Measurements from ENCODE around the gene GALNT14.

GALNT14 gene

DNA sequence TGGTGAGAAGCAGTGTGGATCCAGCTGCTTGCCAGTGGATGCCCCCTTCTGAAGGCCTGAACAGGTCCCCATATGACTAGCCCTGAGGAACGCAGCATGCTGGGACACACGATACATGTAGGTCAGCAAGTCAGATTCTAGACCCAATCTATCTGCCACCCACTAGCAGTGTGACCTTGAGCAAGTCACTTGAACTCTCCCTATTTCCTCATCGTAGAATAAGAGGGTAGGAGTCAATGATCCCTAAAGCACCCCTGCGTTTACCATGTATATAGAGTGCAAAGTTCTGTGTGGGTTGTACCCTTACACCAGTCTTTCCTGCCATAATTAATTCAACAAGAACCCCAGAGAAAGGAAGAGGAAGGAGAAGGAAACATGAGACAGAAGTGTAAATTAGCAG is 123.7 kb downstream of the GALNT14 start (continued):
- TF ChIP-seq, protein P1, sequence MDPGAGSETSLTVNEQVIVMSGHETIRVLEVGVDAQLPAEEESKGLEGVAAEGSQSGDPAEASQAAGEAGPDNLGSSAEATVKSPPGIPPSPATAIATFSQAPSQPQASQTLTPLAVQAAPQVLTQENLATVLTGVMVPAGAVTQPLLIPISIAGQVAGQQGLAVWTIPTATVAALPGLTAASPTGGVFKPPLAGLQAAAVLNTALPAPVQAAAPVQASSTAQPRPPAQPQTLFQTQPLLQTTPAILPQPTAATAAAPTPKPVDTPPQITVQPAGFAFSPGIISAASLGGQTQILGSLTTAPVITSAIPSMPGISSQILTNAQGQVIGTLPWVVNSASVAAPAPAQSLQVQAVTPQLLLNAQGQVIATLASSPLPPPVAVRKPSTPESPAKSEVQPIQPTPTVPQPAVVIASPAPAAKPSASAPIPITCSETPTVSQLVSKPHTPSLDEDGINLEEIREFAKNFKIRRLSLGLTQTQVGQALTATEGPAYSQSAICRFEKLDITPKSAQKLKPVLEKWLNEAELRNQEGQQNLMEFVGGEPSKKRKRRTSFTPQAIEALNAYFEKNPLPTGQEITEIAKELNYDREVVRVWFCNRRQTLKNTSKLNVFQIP (CRISPR knock-in tag; IDR thresholded peaks at IDR 0.05; ENCODE audit: borderline replicate concordance, low read depth): no peak
- no peak for TF ChIP-seq ZC3H10 (CRISPR knock-in tag; IDR thresholded peaks at IDR 0.05)
- no peak for TF ChIP-seq ESRRG (CRISPR knock-in tag; IDR thresholded peaks at IDR 0.05)
- TF ChIP-seq ZFP3 (CRISPR knock-in tag; IDR thresholded peaks at IDR 0.05): no peak
- no peak for TF ChIP-seq TCF4 (CRISPR knock-in tag; IDR thresholded peaks at IDR 0.05; ENCODE audit: borderline replicate concordance)
- no peak for TF ChIP-seq ZFP30 (CRISPR knock-in tag; IDR thresholded peaks at IDR 0.05)
- TF ChIP-seq, protein P2, sequence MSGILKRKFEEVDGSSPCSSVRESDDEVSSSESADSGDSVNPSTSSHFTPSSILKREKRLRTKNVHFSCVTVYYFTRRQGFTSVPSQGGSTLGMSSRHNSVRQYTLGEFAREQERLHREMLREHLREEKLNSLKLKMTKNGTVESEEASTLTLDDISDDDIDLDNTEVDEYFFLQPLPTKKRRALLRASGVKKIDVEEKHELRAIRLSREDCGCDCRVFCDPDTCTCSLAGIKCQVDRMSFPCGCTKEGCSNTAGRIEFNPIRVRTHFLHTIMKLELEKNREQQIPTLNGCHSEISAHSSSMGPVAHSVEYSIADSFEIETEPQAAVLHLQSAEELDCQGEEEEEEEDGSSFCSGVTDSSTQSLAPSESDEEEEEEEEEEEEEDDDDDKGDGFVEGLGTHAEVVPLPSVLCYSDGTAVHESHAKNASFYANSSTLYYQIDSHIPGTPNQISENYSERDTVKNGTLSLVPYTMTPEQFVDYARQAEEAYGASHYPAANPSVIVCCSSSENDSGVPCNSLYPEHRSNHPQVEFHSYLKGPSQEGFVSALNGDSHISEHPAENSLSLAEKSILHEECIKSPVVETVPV (CRISPR knock-in tag; IDR thresholded peaks at IDR 0.05): no peak
- TF ChIP-seq OSR1 (CRISPR knock-in tag; IDR thresholded peaks at IDR 0.05): no peak

DNA sequence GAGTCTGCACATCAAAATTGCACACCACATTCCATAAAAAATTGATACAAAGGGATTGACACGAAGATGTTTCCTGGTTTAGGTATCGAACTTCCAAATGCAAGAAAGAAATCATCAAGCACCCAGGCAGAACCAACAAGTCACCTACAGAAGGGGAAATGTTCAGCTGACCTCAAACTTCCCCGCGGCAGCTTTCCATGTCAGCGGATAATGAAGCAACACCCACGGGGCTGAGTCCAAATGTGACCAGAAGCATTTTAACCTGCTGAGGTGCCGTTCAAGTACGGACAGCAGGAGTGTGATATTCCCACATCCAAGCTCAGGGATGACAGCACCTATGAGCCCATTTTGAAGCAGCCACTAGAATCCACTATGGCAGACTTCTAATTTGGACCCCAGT is 124.9 kb downstream of the GALNT14 start:
- no peak for ATAC-seq
- TF ChIP-seq, protein P2 (CRISPR knock-in tag; IDR thresholded peaks at IDR 0.05): no peak
- no peak for TF ChIP-seq ZFP30 (CRISPR knock-in tag; IDR thresholded peaks at IDR 0.05)
- no peak for TF ChIP-seq TCF4 (CRISPR knock-in tag; IDR thresholded peaks at IDR 0.05; ENCODE audit: borderline replicate concordance)
- TF ChIP-seq, protein P3, sequence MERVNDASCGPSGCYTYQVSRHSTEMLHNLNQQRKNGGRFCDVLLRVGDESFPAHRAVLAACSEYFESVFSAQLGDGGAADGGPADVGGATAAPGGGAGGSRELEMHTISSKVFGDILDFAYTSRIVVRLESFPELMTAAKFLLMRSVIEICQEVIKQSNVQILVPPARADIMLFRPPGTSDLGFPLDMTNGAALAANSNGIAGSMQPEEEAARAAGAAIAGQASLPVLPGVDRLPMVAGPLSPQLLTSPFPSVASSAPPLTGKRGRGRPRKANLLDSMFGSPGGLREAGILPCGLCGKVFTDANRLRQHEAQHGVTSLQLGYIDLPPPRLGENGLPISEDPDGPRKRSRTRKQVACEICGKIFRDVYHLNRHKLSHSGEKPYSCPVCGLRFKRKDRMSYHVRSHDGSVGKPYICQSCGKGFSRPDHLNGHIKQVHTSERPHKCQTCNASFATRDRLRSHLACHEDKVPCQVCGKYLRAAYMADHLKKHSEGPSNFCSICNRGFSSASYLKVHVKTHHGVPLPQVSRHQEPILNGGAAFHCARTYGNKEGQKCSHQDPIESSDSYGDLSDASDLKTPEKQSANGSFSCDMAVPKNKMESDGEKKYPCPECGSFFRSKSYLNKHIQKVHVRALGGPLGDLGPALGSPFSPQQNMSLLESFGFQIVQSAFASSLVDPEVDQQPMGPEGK (CRISPR knock-in tag; IDR thresholded peaks at IDR 0.05; ENCODE audit: borderline replicate concordance): no peak
- no peak for TF ChIP-seq OSR1 (CRISPR knock-in tag; IDR thresholded peaks at IDR 0.05)

DNA sequence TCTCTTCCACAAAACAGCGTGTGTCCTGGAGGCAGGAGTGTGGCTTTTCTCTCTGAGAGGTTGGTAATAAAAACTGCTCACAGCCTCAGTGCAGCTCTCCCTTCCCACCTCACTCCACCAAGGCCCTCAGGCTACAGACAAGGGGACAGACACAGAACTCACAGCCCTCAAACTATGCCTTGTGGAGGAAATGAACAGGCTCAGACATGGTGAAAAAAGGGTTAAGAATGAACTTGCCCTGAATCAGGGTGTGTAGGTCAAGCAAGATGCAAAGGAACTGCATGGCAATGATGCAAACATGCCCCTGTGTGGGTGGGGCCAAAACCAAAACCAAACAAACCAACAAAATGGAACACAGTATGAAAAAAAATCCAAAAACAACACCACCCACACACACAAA is 125.8 kb downstream of the GALNT14 start:
- ATAC-seq: no peak
- no peak for TF ChIP-seq ZNF70 (CRISPR knock-in tag; IDR thresholded peaks at IDR 0.05)
- TF ChIP-seq TCF4 (CRISPR knock-in tag; IDR thresholded peaks at IDR 0.05; ENCODE audit: borderline replicate concordance): no peak
- TF ChIP-seq, protein P4, sequence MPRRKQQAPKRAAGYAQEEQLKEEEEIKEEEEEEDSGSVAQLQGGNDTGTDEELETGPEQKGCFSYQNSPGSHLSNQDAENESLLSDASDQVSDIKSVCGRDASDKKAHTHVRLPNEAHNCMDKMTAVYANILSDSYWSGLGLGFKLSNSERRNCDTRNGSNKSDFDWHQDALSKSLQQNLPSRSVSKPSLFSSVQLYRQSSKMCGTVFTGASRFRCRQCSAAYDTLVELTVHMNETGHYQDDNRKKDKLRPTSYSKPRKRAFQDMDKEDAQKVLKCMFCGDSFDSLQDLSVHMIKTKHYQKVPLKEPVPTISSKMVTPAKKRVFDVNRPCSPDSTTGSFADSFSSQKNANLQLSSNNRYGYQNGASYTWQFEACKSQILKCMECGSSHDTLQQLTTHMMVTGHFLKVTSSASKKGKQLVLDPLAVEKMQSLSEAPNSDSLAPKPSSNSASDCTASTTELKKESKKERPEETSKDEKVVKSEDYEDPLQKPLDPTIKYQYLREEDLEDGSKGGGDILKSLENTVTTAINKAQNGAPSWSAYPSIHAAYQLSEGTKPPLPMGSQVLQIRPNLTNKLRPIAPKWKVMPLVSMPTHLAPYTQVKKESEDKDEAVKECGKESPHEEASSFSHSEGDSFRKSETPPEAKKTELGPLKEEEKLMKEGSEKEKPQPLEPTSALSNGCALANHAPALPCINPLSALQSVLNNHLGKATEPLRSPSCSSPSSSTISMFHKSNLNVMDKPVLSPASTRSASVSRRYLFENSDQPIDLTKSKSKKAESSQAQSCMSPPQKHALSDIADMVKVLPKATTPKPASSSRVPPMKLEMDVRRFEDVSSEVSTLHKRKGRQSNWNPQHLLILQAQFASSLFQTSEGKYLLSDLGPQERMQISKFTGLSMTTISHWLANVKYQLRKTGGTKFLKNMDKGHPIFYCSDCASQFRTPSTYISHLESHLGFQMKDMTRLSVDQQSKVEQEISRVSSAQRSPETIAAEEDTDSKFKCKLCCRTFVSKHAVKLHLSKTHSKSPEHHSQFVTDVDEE (CRISPR knock-in tag; IDR thresholded peaks at IDR 0.05): no peak
- no peak for TF ChIP-seq CSDC2 (CRISPR knock-in tag; IDR thresholded peaks at IDR 0.05)
- TF ChIP-seq ESRRG (CRISPR knock-in tag; IDR thresholded peaks at IDR 0.05): no peak
- no peak for TF ChIP-seq PPARA (CRISPR knock-in tag; IDR thresholded peaks at IDR 0.05; ENCODE audit: borderline replicate concordance)
- no peak for TF ChIP-seq OSR1 (CRISPR knock-in tag; IDR thresholded peaks at IDR 0.05)
- TF ChIP-seq GLIS3 (CRISPR knock-in tag; IDR thresholded peaks at IDR 0.05): no peak
- no peak for TF ChIP-seq TOX (CRISPR knock-in tag; IDR thresholded peaks at IDR 0.05; ENCODE audit: borderline replicate concordance)

DNA sequence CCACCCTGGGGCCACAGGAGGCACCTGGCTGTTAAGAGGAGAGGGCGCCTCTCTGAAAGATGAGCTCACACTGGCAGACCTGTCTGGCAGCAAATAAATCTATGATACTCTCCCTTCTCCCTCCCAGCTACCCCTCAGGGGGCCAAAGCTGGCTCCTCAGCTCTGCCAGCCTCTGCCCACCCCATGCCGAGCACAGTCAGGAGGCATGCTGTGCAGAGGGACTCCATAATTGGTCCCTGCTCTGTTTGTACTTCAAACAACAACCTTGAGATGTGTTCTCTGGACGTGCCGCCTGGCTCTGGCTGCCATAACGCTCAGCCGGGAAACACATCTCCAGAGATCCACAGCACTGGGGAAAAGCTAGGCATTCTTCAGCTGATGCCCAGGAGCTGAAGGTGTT is 126.7 kb downstream of the GALNT14 start:
- TF ChIP-seq, protein P1 (CRISPR knock-in tag; IDR thresholded peaks at IDR 0.05; ENCODE audit: borderline replicate concordance, low read depth): no peak
- TF ChIP-seq ZFP3 (CRISPR knock-in tag; IDR thresholded peaks at IDR 0.05): no peak
- no peak for ATAC-seq
